Nucleus accumbens (tissue), 56 donors: ENCODE results near the gene SLC36A4.
"Not testable (repeated sequence)": the region's sequence is repeated elsewhere in the genome, so short reads cannot be mapped to it uniquely, and the experiment has no call there.

Experiments
- DNase-seq, 56 donors: peaks; one replicate each; lab custom pipeline; 2025; lab: John Stamatoyannopoulos, UW

The SLC36A4 gene

GRCh38 chr11:93196816-93197379 is 893 bp downstream of the SLC36A4 start:
- DNase-seq, result no peak

GRCh38 chr11:93194673-93195291 is 3.0 kb downstream of the SLC36A4 start:
- DNase-seq, result no peak

GRCh38 chr11:93193731-93194130 is 4.1 kb downstream of the SLC36A4 start:
- no peak for DNase-seq

GRCh38 chr11:93192163-93192562 is 5.6 kb downstream of the SLC36A4 start:
- no peak for DNase-seq

- no peak for DNase-seq
Measured at GRCh38 chr11:93189462-93189861, 8.3 kb downstream of the SLC36A4 start.

- no peak for DNase-seq
Measured at GRCh38 chr11:93188726-93189125, 9.1 kb downstream of the SLC36A4 start.

GRCh38 chr11:93187290-93187689 is 10.5 kb downstream of the SLC36A4 start:
- no peak for DNase-seq

- DNase-seq, result not testable (repeated sequence)
Measured at GRCh38 chr11:93177891-93178290, 19.9 kb downstream of the SLC36A4 start.

GRCh38 chr11:93169950-93170561 is 27.7 kb downstream of the SLC36A4 start:
- DNase-seq, result no peak

- DNase-seq, result no peak
Measured at GRCh38 chr11:93169143-93169542, 28.6 kb downstream of the SLC36A4 start.

- no peak for DNase-seq
Measured at GRCh38 chr11:93166862-93167261, 30.9 kb downstream of the SLC36A4 start.

GRCh38 chr11:93166194-93166593 is 31.6 kb downstream of the SLC36A4 start:
- DNase-seq, result no peak

GRCh38 chr11:93160808-93161207 is 37.0 kb downstream of the SLC36A4 start:
- no peak for DNase-seq

GRCh38 chr11:93160156-93160555 is 37.6 kb downstream of the SLC36A4 start:
- no peak for DNase-seq

- DNase-seq, result no peak
Measured at GRCh38 chr11:93159721-93160120, 38.1 kb downstream of the SLC36A4 start.

- DNase-seq, result no peak
Measured at GRCh38 chr11:93155738-93156137, 42.1 kb downstream of the SLC36A4 start.

- DNase-seq, result no peak
Measured at GRCh38 chr11:93145390-93145915, 52.3 kb downstream of the SLC36A4 start.

- no peak for DNase-seq
Measured at GRCh38 chr11:93143800-93144199, 54.0 kb downstream of the SLC36A4 start.

GRCh38 chr11:93143186-93143585 is 54.6 kb downstream of the SLC36A4 start:
- no peak for DNase-seq

GRCh38 chr11:93133488-93134109 is 64.2 kb downstream of the SLC36A4 start:
- DNase-seq, result no peak

- no peak for DNase-seq
Measured at GRCh38 chr11:93132836-93133235, 65.0 kb downstream of the SLC36A4 start.

GRCh38 chr11:93131709-93132108 is 66.1 kb downstream of the SLC36A4 start:
- no peak for DNase-seq
